K562 treated with DMSO at 1 percent for 24 hours (cell line): ENCODE results near the gene DMRT2. TPM values are rescaled to one million over a fixed set of nuclear protein-coding genes. Genes with fewer than 3 reads are reported as not detected.

Experiments
- total RNA-seq: library from RNA; unstranded; fragments of 300-600 nt; gene quantifications from 2 replicates; pipeline ENCODE4 v1.2.3, GENCODE V29; 2022; ENCODE audit warnings: low read depth; ENCODE audit not compliant: insufficient read depth

Gene DMRT2
- not detected in 2 replicates for total RNA-seq

GRCh38 chr9:1050125-1050895, at the start of gene DMRT2:
Gene DMRT2, plus strand, starts transcription at chr9:1050357. Its CDS starts 1,257 bp downstream, at chr9:1051614.

Other genes starting within 250 kb of the DMRT2 start
- not detected in 2 replicates for gene DMRT1, start 208.7 kb upstream of the DMRT2 start, total RNA-seq
- not detected in 2 replicates for gene DMRT3, start 73.7 kb upstream of the DMRT2 start, total RNA-seq